Activated B cell treated with CpG ODN at 0.5 μM for 24 hours (primary cell): ENCODE data around the gene CDC42BPA. TPM values are rescaled to one million over a fixed set of nuclear protein-coding genes. Genes with fewer than 3 reads are reported as not detected.
"Not testable (repeated sequence)": the region's sequence is repeated elsewhere in the genome, so short reads cannot be mapped to it uniquely, and the experiment has no call there.

Experiments used
- ATAC-seq: fragments of 200-7000 bp; cut with Tn5 transposase; one replicate; pipeline ENCODE4 v1.10.0; 2021; ENCODE audit warnings: low read depth, mild to moderate bottlenecking, moderate library complexity
- CTCF ChIA-PET: fragments of 350-600 bp; sonication (Branson Sonifier 250); formaldehyde crosslinking; loops from one replicate; lab custom pipeline; 2021; ENCODE audit warnings: antibody characterized with exemption; lab: Charles Lee
- POLR2A ChIA-PET: fragments of 350-600 bp; sonication (Branson Sonifier 250); formaldehyde crosslinking; loops from one replicate; lab custom pipeline; 2021; ENCODE audit warnings: antibody characterized with exemption; lab: Charles Lee
- DNase-seq: peaks from one replicate; pipeline ENCODE4 v3.0.0; 2022
- H3K27ac Mint-ChIP-seq: one replicate; pipeline ENCODE4 v1.8.0; 2020; ENCODE audit warnings: mixed read lengths
- H3K27me3 Mint-ChIP-seq: one replicate; pipeline ENCODE4 v1.8.0; 2021; ENCODE audit warnings: mixed read lengths
- H3K36me3 Mint-ChIP-seq: one replicate; pipeline ENCODE4 v1.8.0; 2021; ENCODE audit warnings: low read depth, mixed read lengths
- H3K4me1 Mint-ChIP-seq: one replicate; pipeline ENCODE4 v1.8.0; 2021; ENCODE audit warnings: mixed read lengths
- H3K4me3 Mint-ChIP-seq: one replicate; pipeline ENCODE4 v1.8.0; 2020; ENCODE audit warnings: mild to moderate bottlenecking, mixed read lengths
- H3K9me3 Mint-ChIP-seq: one replicate; pipeline ENCODE4 v1.8.0; 2020; ENCODE audit warnings: mixed read lengths
- intact Hi-C: fragments of 100-400 bp; cut with micrococcal nuclease; formaldehyde crosslinking; loops from one replicate; pipeline ENCODE4 v1.15.1; 2024
- total RNA-seq: library from RNA; stranded (reverse); gene quantifications from 2 replicates; pipeline ENCODE4 v1.2.3, GENCODE V29; 2022
- TF ChIP-seq, protein P1 (sequence below): fragments of 200-600 bp; IDR thresholded peaks from one replicate; pipeline ENCODE4 v1.8.0; 2022; ENCODE audit warnings: antibody characterized with exemption, mild to moderate bottlenecking

Gene CDC42BPA
- total RNA-seq, 1 donor from 2014 or later: 0.29 TPM

DNA sequence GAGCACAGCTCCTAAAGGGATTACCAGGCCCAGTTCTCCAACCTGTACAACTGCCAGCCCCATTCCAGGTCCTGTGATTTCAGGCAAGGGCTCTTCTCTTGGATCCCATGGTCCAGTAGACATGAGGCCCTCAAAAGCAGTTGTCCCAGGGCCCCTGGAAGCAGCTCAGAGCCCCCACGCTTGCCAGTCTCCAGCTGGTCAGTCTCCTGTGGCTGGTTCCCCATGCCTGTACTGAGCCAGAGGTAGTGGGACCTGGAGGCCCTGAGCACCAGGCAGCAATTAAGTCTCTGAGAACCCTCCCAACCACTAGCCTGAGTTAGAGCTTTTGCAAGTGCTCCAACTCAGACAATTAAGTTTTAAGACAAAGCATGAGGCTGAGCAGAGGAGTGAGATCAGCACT lies 36.9 kb downstream of the CDC42BPA start:
- ATAC-seq: no peak
- POLR2A ChIA-PET: no interaction called here

DNA sequence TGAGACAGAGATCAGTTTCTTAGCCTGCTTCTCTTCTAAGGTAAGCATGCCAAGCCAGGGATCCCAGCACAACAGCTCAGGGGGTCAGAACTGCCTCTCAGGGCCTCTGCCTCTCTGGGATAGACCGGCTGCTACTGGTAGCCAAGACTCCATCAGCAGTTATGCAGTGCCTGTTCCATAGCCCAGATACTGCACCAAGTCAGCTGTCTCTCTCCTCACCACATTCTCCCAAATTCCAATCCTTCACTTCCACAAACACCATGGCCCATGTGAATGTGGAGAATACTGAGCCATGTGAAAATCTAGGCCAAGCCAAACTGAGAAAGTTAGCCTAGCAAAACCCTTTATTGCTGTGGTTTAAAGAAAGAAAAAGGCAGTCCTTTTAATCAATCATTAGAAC lies 37.5 kb downstream of the CDC42BPA start:
- Mint-ChIP-seq H3K4me1 (no peaks in the 10 kb centered on the region), H3K36me3 (no peaks in the 10 kb centered on the region), H3K9me3 (peaks cover 8% of the 10 kb centered on the region), H3K27me3 (no peaks in the 10 kb centered on the region), H3K4me3 (no peak overlapping the region), H3K27ac (no peak overlapping the region)
- TF ChIP-seq, protein P1, sequence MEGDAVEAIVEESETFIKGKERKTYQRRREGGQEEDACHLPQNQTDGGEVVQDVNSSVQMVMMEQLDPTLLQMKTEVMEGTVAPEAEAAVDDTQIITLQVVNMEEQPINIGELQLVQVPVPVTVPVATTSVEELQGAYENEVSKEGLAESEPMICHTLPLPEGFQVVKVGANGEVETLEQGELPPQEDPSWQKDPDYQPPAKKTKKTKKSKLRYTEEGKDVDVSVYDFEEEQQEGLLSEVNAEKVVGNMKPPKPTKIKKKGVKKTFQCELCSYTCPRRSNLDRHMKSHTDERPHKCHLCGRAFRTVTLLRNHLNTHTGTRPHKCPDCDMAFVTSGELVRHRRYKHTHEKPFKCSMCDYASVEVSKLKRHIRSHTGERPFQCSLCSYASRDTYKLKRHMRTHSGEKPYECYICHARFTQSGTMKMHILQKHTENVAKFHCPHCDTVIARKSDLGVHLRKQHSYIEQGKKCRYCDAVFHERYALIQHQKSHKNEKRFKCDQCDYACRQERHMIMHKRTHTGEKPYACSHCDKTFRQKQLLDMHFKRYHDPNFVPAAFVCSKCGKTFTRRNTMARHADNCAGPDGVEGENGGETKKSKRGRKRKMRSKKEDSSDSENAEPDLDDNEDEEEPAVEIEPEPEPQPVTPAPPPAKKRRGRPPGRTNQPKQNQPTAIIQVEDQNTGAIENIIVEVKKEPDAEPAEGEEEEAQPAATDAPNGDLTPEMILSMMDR: no peak
- ATAC-seq (no peak), DNase-seq (no peak)
- ChIA-PET POLR2A (no interaction called here), CTCF (no interaction called here)
- intact Hi-C loops: no loop called here

More for the DNA sequence above, 36.9 kb downstream of the CDC42BPA start:
- TF ChIP-seq, protein P1: no peak
- no peak for DNase-seq
- Mint-ChIP-seq H3K4me1 (no peaks in the 10 kb centered on the region), H3K4me3 (no peak overlapping the region), H3K9me3 (peaks cover 13% of the 10 kb centered on the region), H3K27ac (no peak overlapping the region), H3K27me3 (no peaks in the 10 kb centered on the region), H3K36me3 (no peaks in the 10 kb centered on the region)
- CTCF ChIA-PET: no interaction called here
- intact Hi-C loops: no loop called here

DNA sequence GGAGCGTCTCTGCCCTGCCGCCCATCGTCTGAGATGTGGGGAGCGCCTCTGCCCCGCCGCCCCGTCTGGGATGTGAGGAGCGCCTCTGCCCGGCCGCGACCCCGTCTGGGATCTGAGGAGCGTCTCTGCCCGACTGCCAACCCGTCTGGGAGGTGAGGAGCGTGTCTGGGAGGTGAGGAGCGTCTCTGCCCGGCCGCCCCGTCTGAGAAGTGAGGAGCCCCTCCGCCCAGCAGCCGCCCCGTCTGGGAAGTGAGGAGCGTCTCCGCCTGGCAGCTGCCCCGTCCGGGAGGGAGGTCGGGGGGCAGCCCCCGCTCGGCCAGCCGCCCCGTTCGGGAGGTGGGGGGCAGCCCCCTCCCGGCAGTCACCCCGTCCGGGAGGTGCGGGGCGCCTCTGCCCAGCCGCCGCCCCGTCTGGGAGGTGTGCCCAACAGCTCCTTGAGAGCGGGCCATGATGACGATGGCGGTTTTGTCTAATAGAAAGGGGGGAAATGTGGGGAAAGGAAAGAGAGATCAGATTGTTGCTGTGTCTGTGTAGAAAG lies 42.1 kb downstream of the CDC42BPA start:
- H3K9me3 Mint-ChIP-seq, H3K4me3 Mint-ChIP-seq, DNase-seq, H3K4me1 Mint-ChIP-seq, POLR2A ChIA-PET, ATAC-seq, H3K36me3 Mint-ChIP-seq, H3K27ac Mint-ChIP-seq, intact Hi-C loops, H3K27me3 Mint-ChIP-seq, CTCF ChIA-PET: not testable (repeated sequence)

DNA sequence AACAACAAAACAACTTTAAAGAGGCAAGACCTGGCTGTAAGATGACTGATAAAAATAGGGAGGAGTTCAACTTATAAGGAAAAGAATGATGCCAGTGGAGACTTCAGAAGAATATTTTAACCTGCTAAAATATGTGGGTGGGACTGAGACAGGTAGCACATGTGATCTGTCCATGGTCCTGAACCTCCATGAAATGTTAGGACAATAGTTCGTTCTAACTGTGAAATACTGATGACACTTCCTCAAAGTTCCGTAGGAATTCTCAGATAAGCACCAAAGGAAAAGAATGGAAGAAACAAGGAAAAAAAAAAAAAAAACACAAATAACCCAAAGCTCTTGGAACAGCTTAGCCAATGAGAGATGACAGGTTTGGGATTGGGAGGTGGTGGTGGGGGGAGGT lies 44.7 kb downstream of the CDC42BPA start:
- TF ChIP-seq, protein P1: no peak
- no peak for ATAC-seq
- intact Hi-C loops: no loop called here
- H3K27me3 Mint-ChIP-seq: peaks cover 4% of the 10 kb centered on the region
- POLR2A ChIA-PET: no interaction called here
- CTCF ChIA-PET: no interaction called here
- no peak for DNase-seq
- no peaks in the 10 kb centered on the region for H3K36me3 Mint-ChIP-seq
- no peak overlapping the region for H3K27ac Mint-ChIP-seq
- H3K9me3 Mint-ChIP-seq: peaks cover 3% of the 10 kb centered on the region
- no peak overlapping the region for H3K4me3 Mint-ChIP-seq
- H3K4me1 Mint-ChIP-seq: no peaks in the 10 kb centered on the region

DNA sequence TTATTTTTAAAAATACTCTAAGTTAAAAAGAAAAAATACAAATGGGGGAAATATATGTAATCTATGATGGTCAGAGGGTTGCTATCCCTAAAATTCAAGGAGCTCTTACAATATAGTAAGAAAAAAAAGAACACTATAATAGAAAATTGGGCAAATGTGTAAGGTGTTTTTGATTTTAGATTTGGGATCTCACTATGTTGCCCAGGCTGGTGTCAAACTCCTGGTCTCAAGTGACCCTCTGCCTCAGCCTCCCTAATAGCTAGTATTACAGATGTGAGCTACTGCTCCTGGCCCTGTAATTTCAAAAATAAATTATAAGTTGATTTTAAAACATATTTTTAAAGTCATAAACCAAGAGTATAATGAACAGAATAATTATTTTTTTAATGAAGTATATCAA lies 45.9 kb downstream of the CDC42BPA start:
- ChIA-PET POLR2A (no interaction called here), CTCF (no interaction called here)
- intact Hi-C loops: no loop called here
- Mint-ChIP-seq H3K36me3 (no peaks in the 10 kb centered on the region), H3K27me3 (peaks cover 4% of the 10 kb centered on the region), H3K4me3 (no peak overlapping the region), H3K9me3 (peaks cover 3% of the 10 kb centered on the region), H3K27ac (no peak overlapping the region), H3K4me1 (no peaks in the 10 kb centered on the region)
- TF ChIP-seq, protein P1: no peak
- ATAC-seq (no peak), DNase-seq (no peak)

DNA sequence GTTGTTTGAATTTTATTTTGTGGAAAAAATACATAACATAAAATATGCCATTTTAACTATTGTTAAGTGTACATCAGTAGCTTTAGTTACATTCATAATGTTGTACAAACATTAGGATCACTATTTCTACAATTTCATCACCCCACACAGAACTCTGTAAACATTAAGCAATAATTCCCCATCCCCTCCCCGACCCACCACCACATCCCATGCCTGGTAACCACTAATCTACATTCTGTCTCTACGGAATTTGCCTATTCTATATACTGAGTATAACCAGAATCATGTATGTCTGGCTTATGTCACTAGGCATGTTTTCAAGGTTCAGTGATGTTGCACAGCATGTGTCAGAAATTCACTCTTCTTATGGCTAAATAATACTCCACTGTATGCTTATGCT lies 47.7 kb downstream of the CDC42BPA start:
- DNase-seq (no peak), ATAC-seq (no peak)
- TF ChIP-seq, protein P1: no peak
- Mint-ChIP-seq H3K4me1 (no peaks in the 10 kb centered on the region), H3K4me3 (no peak overlapping the region), H3K9me3 (peaks cover 3% of the 10 kb centered on the region), H3K27me3 (peaks cover 4% of the 10 kb centered on the region), H3K27ac (no peak overlapping the region), H3K36me3 (no peaks in the 10 kb centered on the region)
- ChIA-PET POLR2A (no interaction called here), CTCF (no interaction called here)
- intact Hi-C loops: no loop called here
